ENCODE data around the gene ABCA13.

DNA sequence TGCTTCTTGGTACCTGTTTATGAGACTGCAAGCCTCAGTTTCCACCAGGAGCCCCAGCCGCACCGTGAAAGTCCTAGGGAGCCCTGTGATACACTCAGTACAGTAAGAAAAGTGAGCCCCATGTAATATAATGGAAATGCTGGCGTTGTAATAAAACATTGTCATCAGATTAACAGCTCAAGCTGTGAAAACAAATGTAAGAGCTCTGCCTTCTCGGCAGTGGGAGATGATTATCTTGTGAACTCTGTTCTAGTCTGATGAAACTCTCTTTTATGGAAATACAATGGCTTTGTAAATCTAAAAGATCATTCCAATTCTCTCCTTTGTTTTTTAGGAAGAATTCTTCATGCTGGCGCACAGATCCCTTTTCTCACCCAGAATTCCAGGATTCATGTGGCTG lies 299.9 kb downstream of the ABCA13 start:
- TF ChIP-seq EZH2phosphoT487 (IDR thresholded peaks at IDR 0.05; ENCODE audit: insufficient read depth, low read depth): no peak
- no peak for TF ChIP-seq EZH2 (IDR thresholded peaks at IDR 0.05; ENCODE audit: insufficient read depth, poor library complexity, severe bottlenecking)

Measured in GM23248 (cell line).